IPS DF 4.7 (cell line): ENCODE results near the gene MROH7.

Experiments
- DNase-seq: peaks from one replicate; pipeline ENCODE4 v3.0.0-alpha.2; 2013; ENCODE audit warnings: low spot score; ENCODE audit errors: extremely low read depth

The MROH7 gene

GRCh38 chr1:54696262-54696661, 54.7 kb downstream of the MROH7 start:
- no peak for DNase-seq

DNA sequence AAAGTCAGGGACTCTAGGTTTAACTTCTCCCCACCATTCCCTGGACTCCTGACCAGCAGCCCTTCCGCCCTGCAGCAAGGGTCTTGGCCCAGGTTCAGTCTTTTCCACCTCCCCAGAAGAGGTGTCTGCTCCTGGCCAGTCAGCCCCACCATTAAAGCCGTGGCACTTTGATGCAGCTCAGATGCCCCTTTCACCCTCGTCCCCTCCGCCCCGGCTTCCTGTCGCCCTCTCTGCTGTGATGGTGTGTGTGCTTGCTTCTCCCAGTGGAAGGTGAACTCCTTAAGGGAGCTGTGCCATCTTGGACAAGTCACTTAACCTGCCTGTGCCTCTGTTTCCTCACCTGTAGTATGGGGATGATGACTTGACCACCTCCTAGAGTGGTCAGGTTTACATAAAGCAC, 56.3 kb downstream of the MROH7 start:
- DNase-seq, result no peak

DNA sequence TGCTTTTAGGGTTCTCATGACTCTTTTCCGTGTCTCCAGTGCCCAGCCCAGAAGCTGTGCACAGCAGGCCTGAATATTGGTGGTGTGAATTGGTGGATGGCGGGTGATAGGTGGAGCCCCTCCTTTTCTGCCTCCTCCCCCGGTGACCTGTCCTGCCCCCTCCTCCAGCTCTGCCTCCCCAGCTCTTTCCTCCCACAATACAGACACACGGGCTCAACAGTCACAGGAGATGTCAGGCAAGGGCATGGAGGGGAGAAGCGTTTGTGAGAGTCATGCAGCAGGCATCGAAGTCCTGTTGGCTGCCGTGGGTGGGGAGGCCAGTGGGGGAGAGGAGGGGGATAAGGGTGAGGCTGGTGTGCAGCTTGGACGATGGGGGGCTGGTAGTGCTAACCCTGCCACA, 56.8 kb downstream of the MROH7 start:
- DNase-seq, result no peak

DNA sequence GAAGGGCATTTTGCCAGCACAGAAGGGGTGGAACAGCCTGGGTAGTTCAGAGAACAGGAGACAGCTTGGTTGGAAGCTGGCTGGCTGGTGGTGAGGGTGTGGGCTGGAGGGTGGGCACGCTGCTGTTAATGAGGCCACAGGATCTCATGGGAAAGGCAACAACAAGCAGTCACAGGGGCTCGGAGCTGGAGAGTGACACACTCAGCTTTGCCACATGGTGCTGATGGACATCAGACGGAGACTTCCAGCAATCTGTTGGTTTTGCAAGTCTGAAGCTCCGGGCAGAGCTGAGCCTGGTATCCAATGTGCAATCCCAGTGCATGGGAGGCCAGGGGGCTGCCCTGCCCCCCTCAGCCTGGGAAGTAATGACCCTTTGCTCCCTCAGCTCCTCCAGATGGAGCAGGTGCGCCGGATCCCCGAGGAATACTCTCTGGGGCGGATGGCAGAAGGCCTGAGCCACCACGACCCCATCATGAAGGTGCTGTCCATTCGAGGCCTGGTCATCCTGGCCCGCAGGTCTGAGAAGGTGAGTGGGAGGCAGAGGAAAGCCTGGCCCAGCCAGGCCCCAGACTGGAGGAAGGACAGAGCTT, 58.4 kb downstream of the MROH7 start:
- no peak for DNase-seq

DNA sequence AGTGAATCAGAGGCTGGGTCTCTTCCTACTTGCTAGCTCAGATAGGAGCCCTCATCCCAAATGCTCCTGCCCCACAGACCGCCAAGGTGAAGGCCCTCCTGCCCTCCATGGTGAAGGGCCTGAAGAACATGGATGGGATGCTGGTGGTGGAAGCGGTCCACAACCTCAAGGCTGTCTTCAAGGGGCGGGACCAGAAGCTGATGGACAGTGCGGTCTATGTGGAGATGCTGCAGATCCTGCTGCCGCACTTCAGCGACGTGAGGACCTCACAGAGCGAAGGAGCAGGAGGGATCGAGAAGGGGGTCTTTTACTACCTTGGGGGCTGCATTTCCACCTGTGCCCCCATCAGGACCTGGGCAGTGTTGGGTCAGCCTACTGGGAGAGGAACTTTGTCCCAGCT, 59.5 kb downstream of the MROH7 start:
- no peak for DNase-seq

DNA sequence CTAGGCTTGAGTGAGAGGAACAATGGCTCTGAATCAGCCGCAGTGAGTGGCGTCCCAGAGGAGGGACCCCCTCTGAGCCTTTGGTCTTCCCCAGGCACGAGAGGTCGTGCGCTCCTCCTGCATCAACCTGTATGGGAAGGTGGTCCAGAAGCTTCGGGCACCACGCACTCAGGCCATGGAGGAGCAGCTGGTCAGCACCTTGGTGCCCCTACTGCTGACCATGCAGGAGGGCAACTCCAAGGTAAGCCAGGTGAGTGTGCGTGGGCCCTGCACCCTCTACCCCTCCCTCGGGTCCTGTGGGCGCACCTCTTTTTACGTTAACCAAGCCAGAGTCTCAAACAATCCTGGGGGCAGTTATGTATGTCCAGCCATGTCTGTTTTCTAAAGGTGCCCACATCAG, 60.4 kb downstream of the MROH7 start:
- no peak for DNase-seq

DNA sequence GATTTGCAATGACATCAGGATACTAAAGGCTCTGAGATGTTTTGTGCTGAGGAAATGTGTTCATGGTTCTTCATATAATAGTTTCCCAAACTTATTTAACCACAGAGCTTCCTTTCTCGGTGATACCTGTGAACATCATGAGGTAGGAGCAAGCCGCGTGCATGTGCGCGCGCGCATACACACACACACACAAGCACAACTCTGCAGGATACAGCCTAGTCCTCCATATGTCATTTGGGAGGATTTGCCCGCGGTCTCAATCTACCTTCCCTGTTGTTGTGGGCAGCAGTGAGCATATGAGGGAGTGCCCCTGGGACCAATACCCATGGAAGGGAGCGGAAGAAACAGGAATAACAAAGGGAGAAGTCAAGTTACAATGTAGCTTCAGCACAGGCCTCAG, 61.9 kb downstream of the MROH7 start:
- DNase-seq, result no peak

- DNase-seq, result no peak
Measured at GRCh38 chr1:54705153-54705552, 63.6 kb downstream of the MROH7 start.

- DNase-seq, result no peak
Measured at GRCh38 chr1:54706419-54706818, 64.8 kb downstream of the MROH7 start.

- DNase-seq, result no peak
Measured at GRCh38 chr1:54708385-54708784, 66.8 kb downstream of the MROH7 start.

- DNase-seq, result no peak
Measured at GRCh38 chr1:54709547-54710292, 68.1 kb downstream of the MROH7 start.

GRCh38 chr1:54710434-54710833, 68.8 kb downstream of the MROH7 start:
- DNase-seq, result no peak

- DNase-seq, result no peak
Measured at GRCh38 chr1:54710841-54711240, 69.3 kb downstream of the MROH7 start.

- no peak for DNase-seq
Measured at GRCh38 chr1:54711536-54711935, 70.0 kb downstream of the MROH7 start.

GRCh38 chr1:54714881-54715492, 73.4 kb downstream of the MROH7 start:
- DNase-seq, result no peak

DNA sequence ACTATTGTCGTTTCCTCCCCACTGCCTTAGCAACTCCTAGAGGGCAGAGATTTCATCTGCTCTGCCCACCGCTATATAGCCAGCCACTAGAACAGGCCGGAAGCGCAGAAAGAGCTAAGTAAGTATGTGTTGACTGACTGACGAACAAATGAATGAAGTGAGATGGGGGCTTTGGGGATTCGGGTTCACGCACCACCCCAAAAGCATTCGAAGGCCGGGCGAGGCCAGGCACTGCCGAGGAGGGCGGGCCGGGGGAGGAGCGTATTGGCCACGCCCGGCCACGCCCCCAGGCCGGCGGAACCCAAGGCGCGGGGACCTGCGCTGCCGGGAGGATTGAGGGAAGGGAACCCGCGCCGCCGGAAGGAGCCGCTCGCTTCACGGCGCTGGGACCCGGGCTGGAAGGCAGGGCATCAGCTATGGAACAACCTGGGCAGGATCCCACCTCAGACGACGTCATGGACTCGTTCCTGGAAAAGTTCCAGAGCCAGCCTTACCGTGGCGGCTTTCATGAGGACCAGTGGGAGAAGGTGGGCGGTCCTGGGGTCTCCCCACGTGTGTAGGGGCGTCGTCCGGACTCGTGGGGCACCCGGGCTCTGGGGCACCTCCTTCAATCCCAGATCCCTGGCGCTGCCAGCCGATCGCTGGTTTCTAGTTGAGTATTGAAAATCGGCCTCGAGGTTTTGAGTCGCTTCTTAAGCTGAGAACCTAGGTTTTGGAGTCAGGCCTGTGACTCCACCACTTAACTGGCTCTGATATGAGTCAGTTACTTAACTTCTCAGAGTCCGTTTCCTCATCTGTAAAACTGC, 74.1 kb downstream of the MROH7 start, which contains the start of gene TTC4:
Gene TTC4, plus strand, starts transcription at position 369 of the 806 bp plus-strand sequence. Its CDS starts 48 bp downstream, at position 417.
- peak; percentile 19 for DNase-seq

- no peak for DNase-seq
Measured at GRCh38 chr1:54716299-54717047, 74.9 kb downstream of the MROH7 start.

DNA sequence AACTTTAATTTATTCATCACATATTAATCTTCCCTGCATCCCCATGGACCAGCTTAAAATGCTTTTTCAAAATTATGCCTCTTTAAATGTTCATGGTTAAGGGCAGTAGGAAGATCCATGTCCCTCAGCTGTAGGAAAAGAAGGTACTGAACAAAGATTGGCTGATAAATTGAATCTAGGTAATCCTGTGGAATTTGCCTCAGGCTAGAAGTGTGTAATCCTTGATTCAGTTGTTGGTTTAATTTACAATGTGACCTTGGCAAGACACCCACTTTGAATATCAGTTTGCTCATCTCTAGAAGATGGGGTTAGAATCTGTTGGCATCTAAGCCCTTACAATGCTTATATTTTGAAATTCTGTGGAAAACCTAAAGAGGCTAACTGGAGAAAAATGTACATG, 80.1 kb downstream of the MROH7 start:
- DNase-seq, result no peak

DNA sequence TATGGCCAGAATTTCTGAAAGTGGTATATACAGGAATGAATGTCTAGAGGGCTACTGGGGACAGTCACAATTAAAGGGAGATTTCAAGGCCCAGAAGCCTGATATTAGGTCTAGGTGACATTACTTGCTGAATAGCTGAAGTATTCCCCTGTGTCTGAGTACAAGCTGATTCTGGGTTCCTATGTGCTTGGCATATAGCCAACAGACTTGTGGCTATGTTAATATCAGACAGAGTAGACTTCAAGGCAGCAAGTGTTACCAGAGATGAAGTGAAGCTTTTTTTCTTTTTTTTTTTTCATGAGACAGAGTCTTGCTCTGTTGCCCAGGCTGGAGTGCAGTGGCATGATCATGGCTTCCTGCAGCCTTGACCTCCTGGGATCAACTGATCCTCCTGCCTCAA, 82.4 kb downstream of the MROH7 start:
- DNase-seq, result no peak

- no peak for DNase-seq
Measured at GRCh38 chr1:54724771-54725170, 83.2 kb downstream of the MROH7 start.

- no peak for DNase-seq
Measured at GRCh38 chr1:54728027-54728426, 86.4 kb downstream of the MROH7 start.
